GM10266 (cell line): Measurements from ENCODE around the gene FAM20C.

ENCODE experiments used
- DNase-seq: peaks from one replicate; pipeline ENCODE4 v3.0.0; 2012; ENCODE audit errors: extremely low spot score
- TF ChIP-seq, protein P1 (sequence below): IDR thresholded peaks from 2 replicates; pipeline ENCODE4 v1.5.1; 2012; ENCODE audit warnings: mild to moderate bottlenecking, low read depth; ENCODE audit not compliant: control insufficient read depth, insufficient read depth; ENCODE audit errors: missing control alignments

FAM20C gene

DNA sequence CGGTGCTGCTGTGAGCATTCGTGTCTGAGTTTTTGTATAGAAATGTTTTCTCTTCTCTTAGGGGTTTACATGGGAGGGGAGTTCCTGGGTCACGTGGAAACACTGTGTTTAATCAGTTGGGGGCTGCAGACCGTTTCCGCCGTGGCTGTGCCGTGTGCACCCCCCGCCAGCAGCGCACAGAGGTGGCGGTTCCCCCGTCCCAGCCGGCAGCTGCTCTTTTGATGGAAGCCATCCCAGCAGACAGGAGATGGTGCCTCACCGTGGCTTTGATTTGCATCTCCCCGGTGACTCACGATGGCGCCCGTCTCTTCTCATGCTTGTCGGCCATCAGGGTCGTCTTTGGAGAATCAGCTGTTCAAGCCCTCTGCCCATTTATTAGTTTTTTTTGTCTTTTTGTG, 62.7 kb downstream of the FAM20C start:
- DNase-seq, result no peak
- TF ChIP-seq, protein P1, sequence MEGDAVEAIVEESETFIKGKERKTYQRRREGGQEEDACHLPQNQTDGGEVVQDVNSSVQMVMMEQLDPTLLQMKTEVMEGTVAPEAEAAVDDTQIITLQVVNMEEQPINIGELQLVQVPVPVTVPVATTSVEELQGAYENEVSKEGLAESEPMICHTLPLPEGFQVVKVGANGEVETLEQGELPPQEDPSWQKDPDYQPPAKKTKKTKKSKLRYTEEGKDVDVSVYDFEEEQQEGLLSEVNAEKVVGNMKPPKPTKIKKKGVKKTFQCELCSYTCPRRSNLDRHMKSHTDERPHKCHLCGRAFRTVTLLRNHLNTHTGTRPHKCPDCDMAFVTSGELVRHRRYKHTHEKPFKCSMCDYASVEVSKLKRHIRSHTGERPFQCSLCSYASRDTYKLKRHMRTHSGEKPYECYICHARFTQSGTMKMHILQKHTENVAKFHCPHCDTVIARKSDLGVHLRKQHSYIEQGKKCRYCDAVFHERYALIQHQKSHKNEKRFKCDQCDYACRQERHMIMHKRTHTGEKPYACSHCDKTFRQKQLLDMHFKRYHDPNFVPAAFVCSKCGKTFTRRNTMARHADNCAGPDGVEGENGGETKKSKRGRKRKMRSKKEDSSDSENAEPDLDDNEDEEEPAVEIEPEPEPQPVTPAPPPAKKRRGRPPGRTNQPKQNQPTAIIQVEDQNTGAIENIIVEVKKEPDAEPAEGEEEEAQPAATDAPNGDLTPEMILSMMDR, result no peak

DNA sequence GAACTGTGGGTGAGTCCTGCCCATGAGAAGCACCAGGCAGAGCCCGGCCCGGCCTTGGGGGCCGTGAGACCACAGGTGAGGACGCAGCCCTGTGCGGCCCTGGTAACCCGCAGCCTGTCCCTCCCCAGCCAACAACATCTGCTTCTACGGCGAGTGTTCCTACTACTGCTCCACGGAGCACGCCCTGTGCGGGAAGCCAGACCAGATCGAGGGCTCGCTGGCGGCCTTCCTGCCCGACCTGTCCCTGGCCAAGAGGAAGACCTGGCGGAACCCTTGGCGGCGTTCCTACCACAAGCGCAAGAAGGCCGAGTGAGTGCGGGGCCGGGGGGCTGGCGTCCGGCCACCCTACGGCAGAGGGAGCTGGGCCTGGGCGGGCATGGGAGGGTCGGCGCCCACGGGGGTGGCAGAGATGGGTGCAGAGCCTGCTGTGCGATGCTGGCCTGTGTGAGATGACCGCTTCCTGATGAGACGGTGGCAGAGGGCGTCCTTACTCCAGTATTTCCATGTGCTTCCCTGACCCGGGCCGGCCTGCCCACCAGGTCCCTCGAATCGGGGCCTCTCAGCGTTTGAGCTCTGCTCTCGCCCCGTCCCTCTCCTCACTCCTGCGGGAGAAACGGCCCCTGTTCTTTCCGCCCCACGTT, 63.5 kb downstream of the FAM20C start:
- DNase-seq, result no peak
- TF ChIP-seq, protein P1, result no peak

- TF ChIP-seq, protein P1, result no peak
- DNase-seq, result no peak
These were observed 64.1 kb downstream of the FAM20C start for GRCh38 chr7:256461-256940.

- TF ChIP-seq, protein P1, result no peak
- DNase-seq, result no peak
These were observed 64.7 kb downstream of the FAM20C start for GRCh38 chr7:256981-257646.

- no peak for DNase-seq
- TF ChIP-seq, protein P1, result no peak
These were observed 65.2 kb downstream of the FAM20C start for GRCh38 chr7:257647-257992.

GRCh38 chr7:258476-259190, 66.3 kb downstream of the FAM20C start:
- no peak for DNase-seq

More at GRCh38 chr7:258476-259190, 66.3 kb downstream of the FAM20C start:
- TF ChIP-seq, protein P1, result no peak
